GM21786 (cell line): ENCODE results near the gene FOSL1.
"Not testable (repeated sequence)": the region's sequence is repeated elsewhere in the genome, so short reads cannot be mapped to it uniquely, and the experiment has no call there.

ENCODE experiments used
- ATAC-seq: cut with Tn5 transposase; IDR thresholded peaks from one replicate; pipeline ENCODE4 v1.9.1; 2021; ENCODE audit not compliant: unreplicated experiment

The FOSL1 gene

DNA sequence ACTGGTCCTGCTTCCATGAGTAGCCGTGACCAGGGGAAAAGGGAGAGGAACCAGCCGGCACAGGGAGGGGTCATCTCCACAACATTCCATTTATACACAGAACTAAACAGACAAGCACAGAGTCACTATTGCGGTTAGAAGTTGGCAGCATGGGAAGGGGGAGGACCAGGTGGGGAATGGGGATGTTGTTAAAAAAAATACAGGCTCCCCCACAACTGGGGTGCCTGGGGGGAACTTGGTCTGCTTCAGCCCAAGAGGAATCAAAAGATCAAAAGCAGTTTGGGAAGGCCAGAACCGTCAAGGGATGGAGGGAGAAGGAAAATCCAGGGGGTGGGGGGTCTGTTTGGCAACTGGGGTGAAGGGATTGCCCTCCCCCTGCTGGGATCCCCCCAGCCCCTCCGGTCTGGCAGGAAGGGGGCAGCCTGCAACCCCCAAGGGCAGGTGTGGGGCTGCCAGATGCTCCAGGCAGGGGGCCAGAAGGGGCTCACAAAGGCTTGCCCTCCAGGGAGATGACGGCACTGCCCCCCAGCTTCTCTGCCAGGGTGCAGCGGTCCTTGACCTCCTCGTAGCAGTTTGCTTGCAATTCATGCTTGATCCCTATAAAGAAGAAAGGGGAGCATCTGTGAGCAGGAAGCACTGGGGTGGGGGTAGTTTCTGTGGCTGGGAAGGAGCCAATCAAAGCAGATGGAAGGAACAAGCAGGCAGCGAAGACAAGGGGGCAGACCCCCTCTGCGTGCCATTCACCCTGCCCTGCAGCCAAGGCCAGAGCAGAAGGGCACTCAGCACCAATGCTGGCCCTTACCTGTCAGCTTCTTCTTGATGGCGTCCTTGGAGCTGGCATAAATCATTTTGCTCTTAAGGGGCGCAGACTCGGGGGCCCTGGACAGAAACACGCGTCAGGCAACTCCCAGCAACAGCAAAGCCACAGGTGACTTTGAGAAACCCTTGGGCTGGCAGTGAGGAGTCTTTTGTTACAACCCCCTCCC, 45.0 kb downstream of the FOSL1 start:
- no peak for ATAC-seq

DNA sequence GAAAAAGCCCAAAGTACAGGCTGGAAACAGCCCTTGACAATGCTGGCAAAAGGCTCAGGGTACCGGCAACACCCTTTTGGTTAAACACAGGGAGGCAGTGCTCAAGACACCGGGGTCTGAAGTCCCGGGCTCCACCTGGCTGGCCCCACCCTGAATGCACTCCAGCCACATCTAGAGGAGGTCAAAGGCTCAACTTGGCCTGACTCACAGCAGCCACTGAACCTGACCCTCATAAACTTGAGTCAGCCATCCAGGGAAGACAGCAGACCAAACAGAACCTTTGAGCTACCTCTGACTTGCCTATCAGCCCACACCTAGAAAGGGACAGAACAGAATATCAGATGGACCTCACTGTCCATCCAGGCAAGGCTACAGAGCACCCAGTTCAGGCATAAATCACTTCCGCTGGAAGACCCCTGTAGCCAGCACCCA, 46.0 kb downstream of the FOSL1 start:
- ATAC-seq = no peak

DNA sequence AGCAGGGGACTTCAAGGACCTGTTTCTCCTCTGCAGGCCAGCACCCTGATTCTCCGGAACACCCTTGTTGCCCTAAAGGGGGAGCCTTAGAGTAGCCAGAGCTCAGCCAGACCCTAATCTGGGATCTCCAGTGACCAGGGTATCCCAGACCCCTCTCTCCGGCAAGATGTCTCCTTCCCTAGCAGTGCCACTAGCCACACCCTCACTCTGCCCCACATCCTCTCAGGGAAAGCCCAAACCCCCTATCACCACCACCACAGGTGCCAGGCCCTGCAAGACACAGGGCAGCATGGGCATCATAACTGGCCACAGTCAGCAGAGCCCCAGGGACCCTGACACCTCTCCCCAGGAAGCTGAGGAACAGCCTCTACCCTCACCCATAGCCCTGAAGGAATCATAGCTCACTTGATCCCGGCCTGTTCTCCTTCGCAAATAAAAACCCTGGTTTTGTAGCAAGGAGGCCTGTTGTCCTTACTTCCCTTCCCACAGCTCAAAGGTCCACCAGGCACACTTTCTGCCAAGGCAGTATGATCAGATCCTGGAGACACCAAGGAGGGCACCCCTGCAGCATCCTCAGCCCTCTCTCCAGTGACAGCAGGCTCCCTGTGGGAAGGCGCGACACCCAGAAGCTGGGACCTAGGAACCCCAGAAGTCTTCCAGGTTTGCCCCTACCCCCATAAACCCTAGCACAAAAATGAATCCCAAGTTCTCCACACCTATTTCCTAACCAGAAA, 46.8 kb downstream of the FOSL1 start:
- ATAC-seq = no peak

DNA sequence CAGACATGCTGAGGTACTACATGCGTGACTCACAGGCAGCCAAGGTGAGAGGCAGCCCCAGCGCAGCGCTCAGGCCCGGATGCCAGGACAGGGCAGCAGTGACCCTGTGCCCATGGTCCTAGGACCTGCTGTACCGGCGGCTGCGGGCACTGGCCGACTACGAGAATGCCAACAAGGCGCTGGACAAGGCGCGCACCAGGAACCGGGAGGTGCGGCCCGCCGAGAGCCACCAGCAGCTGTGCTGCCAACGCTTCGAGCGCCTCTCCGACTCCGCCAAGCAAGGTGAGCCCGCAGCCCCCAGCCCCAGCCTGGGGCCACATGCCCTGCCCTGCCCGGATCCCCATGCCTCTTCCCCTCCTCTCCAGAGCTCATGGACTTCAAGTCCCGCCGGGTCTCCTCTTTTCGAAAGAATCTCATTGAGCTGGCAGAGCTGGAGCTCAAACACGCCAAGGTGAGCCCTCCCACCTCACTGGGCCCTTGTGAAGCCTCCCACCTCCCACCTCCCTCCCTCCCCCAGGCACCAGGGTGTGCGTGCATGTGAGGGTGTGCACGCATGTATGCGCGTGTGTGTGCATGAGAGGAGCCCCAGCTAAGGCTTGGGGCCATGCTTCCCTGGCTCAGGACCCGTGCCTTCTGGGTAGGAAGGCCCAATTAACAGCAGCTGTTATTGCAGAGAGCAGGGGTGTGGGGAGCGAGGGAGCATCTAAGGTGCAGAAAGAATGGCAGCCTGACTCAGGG, 47.5 kb downstream of the FOSL1 start:
- ATAC-seq = no peak

DNA sequence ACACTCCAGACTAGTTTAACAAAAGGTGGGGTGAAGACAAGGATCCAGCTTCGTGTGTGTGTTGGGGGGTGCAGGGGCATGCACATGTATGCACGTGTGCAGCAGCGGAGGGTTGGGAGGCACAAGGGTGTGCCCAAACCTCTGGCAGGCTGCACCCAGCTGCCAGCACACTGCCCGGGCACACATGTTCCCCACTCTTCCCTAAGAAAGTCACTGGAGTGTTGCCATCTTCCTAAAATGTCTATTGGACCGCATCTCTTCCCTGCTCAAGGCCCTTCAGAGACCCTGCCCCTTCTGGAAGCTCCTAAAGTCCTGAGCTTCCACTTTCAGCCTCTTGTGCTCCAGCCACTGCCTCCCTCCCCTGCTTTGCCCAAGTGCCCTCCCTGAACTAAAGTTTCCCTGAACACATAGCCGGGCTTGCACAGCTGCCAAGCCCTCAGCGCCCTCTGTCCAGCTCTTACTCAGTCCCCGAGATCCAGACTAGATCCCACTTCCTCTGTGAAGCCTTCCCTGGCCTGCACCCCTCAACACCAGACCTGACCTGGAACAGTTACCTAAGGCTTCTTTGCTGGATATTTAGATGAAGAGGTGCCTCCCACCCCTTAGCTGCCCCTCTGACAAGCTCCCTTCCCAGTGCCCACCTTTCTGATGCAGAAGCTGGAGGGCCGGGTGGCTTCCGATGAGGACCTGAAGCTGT, 48.2 kb downstream of the FOSL1 start:
- no peak for ATAC-seq

DNA sequence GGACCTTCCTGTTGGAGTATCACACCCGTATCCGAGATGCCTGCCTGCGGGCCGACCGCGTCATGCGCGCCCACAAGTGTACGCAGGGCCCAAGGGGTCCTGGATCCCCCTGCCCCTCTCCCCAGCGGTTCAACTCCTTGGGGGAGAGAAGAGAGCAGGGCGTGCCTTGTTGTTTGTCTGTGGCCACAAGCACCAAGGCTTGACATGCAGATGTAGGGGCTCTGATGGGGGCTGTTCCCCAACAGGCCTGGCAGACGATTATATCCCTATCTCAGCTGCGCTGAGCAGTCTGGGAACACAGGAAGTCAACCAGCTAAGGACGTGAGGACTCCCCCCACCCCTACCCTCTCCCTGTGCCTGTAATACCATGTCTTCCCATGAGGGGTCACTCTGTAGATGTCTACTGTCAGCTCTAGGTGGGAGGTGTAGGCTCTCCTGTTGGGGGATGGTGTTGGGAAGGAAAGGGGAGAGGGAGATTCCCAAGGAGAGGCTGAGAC, 49.1 kb downstream of the FOSL1 start:
- no peak for ATAC-seq

DNA sequence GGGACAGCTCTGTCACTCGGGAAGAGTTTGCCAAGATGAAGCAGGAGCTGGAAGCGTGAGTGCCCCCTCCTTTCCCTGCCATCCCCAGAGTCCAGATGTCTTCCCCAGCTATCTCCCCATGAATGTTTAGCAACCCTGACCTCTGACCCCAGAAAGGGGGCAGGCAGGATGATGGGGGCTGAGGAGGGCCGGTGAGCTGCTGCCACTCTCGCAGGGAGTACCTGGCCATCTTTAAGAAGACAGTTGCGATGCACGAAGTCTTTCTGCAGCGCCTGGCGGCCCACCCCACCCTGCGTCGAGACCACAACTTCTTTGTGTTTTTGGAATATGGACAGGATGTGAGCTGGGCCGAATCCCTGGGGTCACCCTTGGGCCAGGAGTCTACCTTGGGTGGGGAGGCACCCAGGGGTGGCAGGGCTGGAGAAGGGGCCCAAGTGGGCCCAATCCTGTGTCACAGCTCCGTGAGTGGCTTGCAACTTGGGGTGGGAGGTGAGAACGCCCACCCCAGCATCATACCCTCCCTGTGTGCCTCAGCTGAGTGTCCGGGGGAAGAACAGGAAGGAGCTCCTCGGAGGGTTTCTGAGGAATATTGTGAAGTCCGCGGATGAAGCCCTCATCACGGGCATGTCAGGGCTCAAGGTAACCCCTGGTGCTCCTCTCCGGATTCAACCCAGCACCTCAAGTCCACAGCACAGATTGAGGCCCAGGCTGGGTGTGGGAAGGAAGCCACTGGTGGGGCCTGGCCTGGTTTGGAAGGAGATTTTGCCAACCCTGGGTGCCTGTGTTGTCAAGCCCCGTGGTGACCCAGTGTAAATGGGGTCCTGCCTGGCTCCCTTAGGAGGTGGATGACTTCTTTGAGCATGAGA, 49.7 kb downstream of the FOSL1 start:
- ATAC-seq = no peak

DNA sequence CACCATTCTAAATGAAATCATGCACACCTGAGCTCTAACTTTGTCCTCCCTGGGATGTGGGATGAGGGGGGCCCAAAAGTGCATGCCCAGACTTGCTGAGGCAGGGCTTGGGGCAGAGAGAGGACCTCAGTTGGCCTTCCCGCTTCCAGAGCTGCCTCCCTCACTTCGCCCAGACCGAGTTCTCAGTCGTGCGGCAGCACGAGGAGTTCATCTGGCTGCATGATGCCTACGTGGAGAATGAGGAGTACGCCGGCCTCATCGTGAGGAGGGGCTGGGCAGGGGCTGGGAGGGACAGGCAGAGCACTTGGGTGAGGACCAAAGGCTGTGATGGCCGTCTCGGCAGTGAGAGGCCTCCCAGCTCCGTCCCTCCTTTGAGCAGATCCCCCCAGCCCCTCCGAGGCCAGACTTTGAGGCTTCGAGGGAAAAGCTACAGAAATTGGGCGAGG, 50.4 kb downstream of the FOSL1 start:
- no peak for ATAC-seq

DNA sequence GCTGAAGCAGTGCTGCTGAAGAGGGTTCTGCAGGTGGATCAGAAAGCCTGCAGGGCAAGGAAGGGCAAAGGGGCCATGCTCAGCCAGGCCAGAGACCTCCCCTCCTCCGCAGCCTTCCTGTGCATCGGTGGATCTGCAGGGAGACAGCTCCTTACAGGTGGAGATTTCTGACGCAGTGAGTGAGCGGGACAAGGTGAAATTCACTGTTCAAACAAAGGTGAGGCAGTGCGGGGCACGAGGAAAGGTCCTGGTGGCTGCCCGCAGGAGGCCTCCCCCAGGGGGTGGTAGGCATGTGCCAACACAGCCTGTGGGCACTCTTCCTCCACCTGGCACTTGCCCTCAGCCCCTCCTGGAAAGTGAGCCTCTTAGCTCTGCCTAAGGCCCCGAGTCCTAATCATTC, 50.8 kb downstream of the FOSL1 start:
- ATAC-seq = no peak

DNA sequence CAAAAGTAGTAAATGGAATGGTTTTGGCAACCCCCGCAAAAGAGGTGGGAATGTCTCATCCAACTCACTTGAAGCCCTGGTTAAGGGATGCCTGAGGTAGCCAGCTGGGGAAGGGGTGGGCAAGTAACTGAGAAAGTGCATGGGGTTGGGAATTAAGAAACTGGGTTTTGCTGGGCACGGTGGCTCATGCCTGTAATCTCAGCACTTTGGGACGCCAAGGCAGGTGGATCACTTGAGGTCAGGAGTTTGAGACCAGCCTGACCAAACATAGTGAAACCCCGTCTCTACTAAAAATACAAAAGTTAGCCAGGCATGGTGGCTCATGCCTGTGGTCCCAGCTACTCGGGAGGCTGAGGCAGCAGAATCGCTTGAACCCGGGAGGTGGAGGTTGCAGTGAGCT, 51.5 kb downstream of the FOSL1 start:
- ATAC-seq = not testable (repeated sequence)

DNA sequence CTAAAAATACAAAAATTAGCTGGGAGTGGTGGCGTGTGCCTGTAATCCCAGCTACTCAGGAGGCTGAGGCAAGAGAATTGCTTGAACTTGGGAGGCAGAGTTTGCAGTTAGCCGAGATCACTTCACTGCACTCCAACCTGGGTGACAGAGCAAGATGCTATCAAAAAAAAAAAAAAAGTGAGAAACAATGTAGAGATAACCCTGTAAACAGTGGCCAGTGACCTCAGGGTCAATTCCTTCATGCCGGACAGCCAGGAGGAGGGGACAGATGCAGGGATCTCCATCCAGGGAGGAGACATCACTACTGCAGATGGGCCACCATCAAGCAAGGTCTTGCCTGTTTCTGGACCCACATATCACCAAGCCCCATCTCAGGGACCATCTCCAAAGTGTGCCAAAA, 52.4 kb downstream of the FOSL1 start:
- no peak for ATAC-seq

DNA sequence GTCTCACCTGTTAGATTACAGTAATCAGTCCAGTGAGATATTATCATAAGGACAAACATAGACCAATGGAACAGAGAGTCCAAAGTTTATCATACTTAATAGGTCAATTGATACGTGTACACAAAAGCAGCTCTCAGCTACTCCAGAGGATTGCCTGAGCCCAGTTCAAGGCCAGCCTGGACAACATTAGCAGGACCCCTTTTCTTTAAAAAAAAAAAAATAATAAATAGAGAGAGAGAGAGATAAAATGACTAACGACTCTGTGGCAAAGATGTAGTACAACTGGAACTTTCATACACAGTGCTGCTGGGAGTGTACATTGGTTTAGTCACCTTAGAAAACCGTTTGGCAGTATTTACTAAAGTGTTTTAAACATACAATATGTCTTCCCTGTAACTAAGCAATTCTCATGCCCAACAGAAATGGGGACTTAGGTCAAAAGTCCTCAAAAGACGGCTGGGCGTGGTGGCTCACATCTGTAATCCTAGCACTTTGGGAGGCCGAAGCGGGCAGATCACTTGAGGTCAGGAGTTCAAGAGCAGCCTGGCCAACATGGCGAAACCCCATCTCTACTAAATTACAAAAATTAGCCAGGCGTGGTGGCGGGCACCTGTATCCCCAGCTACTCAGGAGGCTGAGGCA, 55.8 kb downstream of the FOSL1 start:
- no peak for ATAC-seq

DNA sequence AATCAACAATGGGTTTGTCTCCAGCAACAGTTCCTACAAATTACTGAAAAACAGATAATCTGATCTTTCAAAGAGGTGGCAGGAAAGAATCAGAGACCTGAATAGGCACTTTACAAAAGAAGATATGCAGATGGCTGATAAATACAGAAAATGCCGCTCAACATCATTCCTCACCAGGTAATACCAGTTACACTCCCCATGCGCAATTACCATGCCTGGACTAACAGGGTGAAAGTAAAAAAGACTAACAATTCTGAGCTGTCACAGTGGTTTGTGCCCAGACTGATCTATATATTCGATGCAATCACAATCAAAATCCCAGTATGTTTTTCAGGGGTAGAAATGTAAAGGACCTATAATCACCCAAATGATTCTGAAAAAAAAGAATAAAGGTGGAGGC, 56.4 kb downstream of the FOSL1 start:
- no peak for ATAC-seq

DNA sequence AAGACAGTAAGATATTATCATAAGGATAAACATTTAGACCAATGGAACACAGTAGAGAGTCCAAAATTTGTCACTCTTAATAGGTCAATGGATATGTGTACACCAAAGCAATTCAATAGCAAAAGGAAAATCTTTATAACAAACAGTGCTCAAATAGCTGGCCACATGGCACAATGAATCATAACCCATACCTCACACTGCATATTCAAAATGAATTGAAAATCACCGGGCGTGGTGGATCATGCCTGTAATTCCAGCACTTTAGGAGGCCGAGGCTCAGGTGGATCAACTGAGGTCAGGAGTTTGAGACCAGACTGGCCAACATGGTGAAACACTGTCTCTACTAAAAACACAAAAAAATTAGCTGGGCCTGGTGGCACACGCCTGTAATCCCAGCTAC, 58.0 kb downstream of the FOSL1 start:
- no peak for ATAC-seq
